Hepatocyte (in vitro differentiated cells): Measurements from ENCODE around the gene NDUFB7. TPM values are rescaled to one million over a fixed set of nuclear protein-coding genes. Genes with fewer than 3 reads are reported as not detected.

ENCODE experiments used
- DNase-seq: peaks from one replicate; pipeline ENCODE4 v3.0.0-alpha.2; 2016; ENCODE audit warnings: low spot score
- H2AFZ ChIP-seq: fragments of 200-600 bp; sonication (generic); 2 replicates; pipeline ENCODE4 v1.6.0; 2016; ENCODE audit warnings: antibody characterized with exemption, mild to moderate bottlenecking
- H3K27ac ChIP-seq: fragments of 200-600 bp; sonication (generic); 2 replicates; pipeline ENCODE4 v1.5.1; 2016; ENCODE audit warnings: mild to moderate bottlenecking
- H3K27me3 ChIP-seq: fragments of 200-600 bp; sonication (generic); 2 replicates; pipeline ENCODE4 v1.6.1; 2016
- H3K36me3 ChIP-seq: fragments of 200-600 bp; sonication (generic); replicated peaks from 2 replicates; pipeline ENCODE4 v1.5.1; 2016; ENCODE audit warnings: low read depth; ENCODE audit not compliant: insufficient read depth
- H3K4me1 ChIP-seq: fragments of 200-600 bp; sonication (generic); 2 replicates; pipeline ENCODE4 v1.5.1; 2016; ENCODE audit warnings: mild to moderate bottlenecking, moderate library complexity; ENCODE audit not compliant: insufficient read depth
- H3K4me2 ChIP-seq: fragments of 200-600 bp; sonication (generic); 2 replicates; pipeline ENCODE4 v1.6.0; 2016
- H3K4me3 ChIP-seq: fragments of 200-600 bp; sonication (generic); 2 replicates; pipeline ENCODE4 v1.5.1; 2016; ENCODE audit warnings: mild to moderate bottlenecking
- H3K79me2 ChIP-seq: fragments of 200-600 bp; sonication (generic); 2 replicates; pipeline ENCODE4 v1.6.0; 2017; ENCODE audit warnings: mild to moderate bottlenecking
- H3K9me2 ChIP-seq: fragments of 200-600 bp; sonication (generic); replicated peaks from 2 replicates; pipeline ENCODE4 v1.6.0; 2017; ENCODE audit warnings: mild to moderate bottlenecking; ENCODE audit not compliant: insufficient read depth
- H3K9me3 ChIP-seq: fragments of 200-600 bp; sonication (generic); 2 replicates; pipeline ENCODE4 v1.5.1; 2016; ENCODE audit warnings: low read depth, mild to moderate bottlenecking
- H4K20me1 ChIP-seq: fragments of 200-600 bp; sonication (generic); 2 replicates; pipeline ENCODE4 v1.6.0; 2016; ENCODE audit warnings: mild to moderate bottlenecking; ENCODE audit not compliant: insufficient read depth, poor library complexity, severe bottlenecking
- CTCF ChIP-seq: fragments of 200-600 bp; sonication (generic); IDR thresholded peaks from 2 replicates; pipeline ENCODE4 v1.5.1; 2016; ENCODE audit warnings: antibody characterized with exemption, mild to moderate bottlenecking; ENCODE audit not compliant: poor library complexity
- EZH2 ChIP-seq: fragments of 200-600 bp; sonication (generic); IDR thresholded peaks from 2 replicates; pipeline ENCODE4 v1.6.1; 2016; ENCODE audit warnings: antibody characterized with exemption, mild to moderate bottlenecking, borderline replicate concordance
- EZH2phosphoT487 ChIP-seq: fragments of 200-600 bp; sonication (generic); IDR thresholded peaks from one replicate; pipeline ENCODE4 v1.6.1; 2018; ENCODE audit warnings: antibody characterized with exemption, mild to moderate bottlenecking, low read depth, moderate library complexity; ENCODE audit not compliant: unreplicated experiment, severe bottlenecking
- WGBS: methylation state at CpG from one replicate; pipeline ENCODE4 v1.1.6; 2016; ENCODE audit warnings: low lambda C conversion rate; ENCODE audit errors: missing lambda C conversion rate; 5-methylcytosine and 5-hydroxymethylcytosine counted together
- polyA plus RNA-seq: library from polyadenylated mRNA; unstranded; fragments of >200 nt; fragmentation: Nextera tagmentation; extraction: Ambion mirVana; gene quantifications from 2 replicates; pipeline ENCODE4 v1.2.1, GENCODE V29; 2016
- total RNA-seq: library from RNA; depleted of rRNA; stranded (reverse); fragments of >200 nt; gene quantifications from 2 replicates; pipeline ENCODE4 v1.2.3, GENCODE V29; 2014

NDUFB7 gene
- total and polyA plus RNA-seq, 2 experiments from 2014 or later: 201 to 354 TPM

DNA sequence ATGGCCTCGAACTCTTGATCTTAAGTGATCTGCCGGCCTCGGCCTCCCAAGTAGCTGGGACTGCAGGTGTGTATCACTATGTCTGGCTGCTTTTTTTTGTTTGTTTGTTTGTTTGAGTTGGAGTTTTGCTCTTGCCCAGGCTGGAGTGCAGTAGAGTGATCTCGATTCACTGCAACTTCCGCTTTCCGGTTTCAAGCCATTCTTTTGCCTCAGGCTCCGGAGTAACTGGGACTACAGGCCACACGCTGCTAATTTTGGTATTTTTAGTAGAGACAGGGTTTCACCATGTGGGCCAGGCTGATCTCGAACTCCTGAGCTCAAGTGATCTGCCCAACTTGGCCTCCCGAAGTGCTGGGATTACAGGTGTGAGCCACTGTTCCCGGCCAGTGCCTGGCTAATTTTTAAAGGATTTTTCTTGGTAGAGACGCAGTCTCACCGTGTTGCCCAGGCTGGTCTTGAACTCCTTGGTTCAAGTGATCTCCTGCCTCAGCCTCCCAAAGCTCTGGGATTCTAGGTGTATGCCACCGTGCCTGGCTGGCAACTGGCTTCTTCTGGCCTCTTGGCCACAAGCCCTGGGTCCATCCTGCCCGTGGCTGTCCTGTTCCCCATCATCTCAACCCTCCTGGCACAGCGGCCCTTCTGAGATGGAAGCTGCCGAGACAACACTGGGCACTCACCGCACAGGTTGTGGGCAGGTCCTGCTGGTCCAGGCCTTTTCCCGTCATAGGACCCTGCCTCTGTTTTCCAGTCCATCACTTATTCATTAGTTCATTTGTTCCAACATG lies 30.9 kb downstream of the NDUFB7 start:
- Histone ChIP-seq H3K4me2 (no peak overlapping the region), H3K9me2 (no peaks in the 10 kb centered on the region), H2AFZ (no peak overlapping the region), H3K36me3 (no peaks in the 10 kb centered on the region), H3K27me3 (no peaks in the 10 kb centered on the region), H3K4me1 (peaks cover 16% of the 10 kb centered on the region), H3K4me3 (no peak overlapping the region), H4K20me1 (peaks cover 13% of the 10 kb centered on the region), H3K79me2 (peaks cover 80% of the 10 kb centered on the region), H3K27ac (no peak overlapping the region), H3K9me3 (no peaks in the 10 kb centered on the region)
- DNase-seq: no peak
- 96% methylated on average over 19 of the region's 19 CpGs for WGBS
- TF ChIP-seq EZH2phosphoT487 (no peak), EZH2 (no peak)

GRCh38 chr19:14536926-14537692 lies 34.8 kb downstream of the NDUFB7 start:
- Histone ChIP-seq H4K20me1 (peaks cover 12% of the 10 kb centered on the region), H3K79me2 (peaks cover 78% of the 10 kb centered on the region), H2AFZ (no peak overlapping the region), H3K9me2 (no peaks in the 10 kb centered on the region), H3K4me1 (peaks cover 12% of the 10 kb centered on the region), H3K36me3 (no peaks in the 10 kb centered on the region), H3K4me3 (no peak overlapping the region), H3K4me2 (peak overlapping the region; percentile 72), H3K9me3 (no peaks in the 10 kb centered on the region), H3K27ac (peak overlapping the region; percentile 69), H3K27me3 (no peaks in the 10 kb centered on the region)
- DNase-seq: peak; percentile 87
- TF ChIP-seq EZH2 (no peak), CTCF (no peak), EZH2phosphoT487 (no peak)
- WGBS: 19% methylated on average over 8 of the region's 24 CpGs

GRCh38 chr19:14533450-14533849 lies 38.4 kb downstream of the NDUFB7 start:
- no peaks in the 10 kb centered on the region for H3K9me3 ChIP-seq
- H4K20me1 ChIP-seq: peaks cover 8% of the 10 kb centered on the region
- peaks cover 14% of the 10 kb centered on the region for H3K4me1 ChIP-seq
- H2AFZ ChIP-seq: no peak overlapping the region
- 74% methylated on average over 5 of the region's 5 CpGs for WGBS
- H3K4me3 ChIP-seq: no peak overlapping the region
- peaks cover 65% of the 10 kb centered on the region for H3K79me2 ChIP-seq
- no peaks in the 10 kb centered on the region for H3K36me3 ChIP-seq
- H3K27ac ChIP-seq: no peak overlapping the region
- TF ChIP-seq EZH2phosphoT487: no peak
- no peak for TF ChIP-seq EZH2
- TF ChIP-seq CTCF: no peak
- H3K27me3 ChIP-seq: no peaks in the 10 kb centered on the region
- H3K4me2 ChIP-seq: no peak overlapping the region
- H3K9me2 ChIP-seq: no peaks in the 10 kb centered on the region
- DNase-seq: no peak

DNA sequence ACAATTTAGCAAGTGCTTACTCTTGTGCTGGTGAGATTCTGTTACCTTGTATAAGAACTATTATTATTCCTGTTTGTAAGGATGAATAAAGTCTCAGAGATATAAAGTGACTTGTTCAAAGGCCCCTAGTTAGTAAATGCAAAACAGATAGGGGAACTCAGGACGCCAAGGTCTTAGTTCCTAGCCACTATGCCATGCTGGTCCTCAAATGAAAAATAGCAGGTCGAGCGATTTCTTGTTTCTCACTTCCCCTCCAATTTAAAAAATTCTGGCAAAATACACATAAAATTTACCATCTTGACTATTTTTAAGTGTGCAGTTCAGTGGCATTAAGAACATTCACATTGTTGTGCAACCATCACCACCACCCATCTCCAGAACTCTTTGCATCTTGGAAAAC lies 41.4 kb downstream of the NDUFB7 start:
- Histone ChIP-seq H3K4me2 (peak overlapping the region; percentile 80), H2AFZ (no peak overlapping the region), H3K36me3 (no peaks in the 10 kb centered on the region), H4K20me1 (no peaks in the 10 kb centered on the region), H3K9me2 (no peaks in the 10 kb centered on the region), H3K27ac (peak overlapping the region; percentile 76), H3K79me2 (peaks cover 48% of the 10 kb centered on the region), H3K4me1 (peaks cover 4% of the 10 kb centered on the region), H3K9me3 (no peaks in the 10 kb centered on the region), H3K27me3 (no peaks in the 10 kb centered on the region), H3K4me3 (no peak overlapping the region)
- TF ChIP-seq EZH2: no peak
- TF ChIP-seq EZH2phosphoT487: no peak
- no peak for TF ChIP-seq CTCF
- WGBS: 77% methylated on average over 3 of the region's 3 CpGs
- DNase-seq: no peak
